LNCAP (cell line): ENCODE data around the gene FAM186B.

Source experiments
- CTCF ChIP-seq: fragments of 450-650 bp; IDR thresholded peaks from 2 replicates; pipeline ENCODE4 v1.5.1; 2017; ENCODE audit warnings: mild to moderate bottlenecking

The FAM186B gene

GRCh38 chr12:49560695-49561094 lies 44.7 kb downstream of the FAM186B start:
- TF ChIP-seq CTCF = no peak

- no peak for TF ChIP-seq CTCF
Observed at GRCh38 chr12:49559011-49559675, 46.3 kb downstream of the FAM186B start.

- TF ChIP-seq CTCF = no peak
Observed at GRCh38 chr12:49558526-49558925, 46.9 kb downstream of the FAM186B start.

GRCh38 chr12:49557917-49558215 lies 47.6 kb downstream of the FAM186B start:
- TF ChIP-seq CTCF = peak; percentile 4; the same call in 1 of the 2 replicates

- 0 out of 2 replicates have a peak, but pooled peaks have one; percentile 22 for TF ChIP-seq CTCF
Observed at GRCh38 chr12:49557187-49557916, 48.1 kb downstream of the FAM186B start.

GRCh38 chr12:49556391-49557186 lies 48.9 kb downstream of the FAM186B start:
- TF ChIP-seq CTCF = no peak

- no peak for TF ChIP-seq CTCF
Observed at GRCh38 chr12:49555631-49556390, 49.6 kb downstream of the FAM186B start.
